Sciatic nerve (tissue), 2 donors: ENCODE data around the gene FOXK1. TPM values are rescaled to one million over a fixed set of nuclear protein-coding genes. Genes with fewer than 3 reads are reported as not detected.
"Not testable (repeated sequence)": the region's sequence is repeated elsewhere in the genome, so short reads cannot be mapped to it uniquely, and the experiment has no call there.

Experiments
- ATAC-seq: fragments of 200-7000 bp; cut with Tn5 transposase; one replicate; pipeline ENCODE4 v1.9.1; 2020; ENCODE audit warnings: mild to moderate bottlenecking, moderate library complexity
- DNase-seq: peaks from one replicate; pipeline ENCODE4 v3.0.0-alpha.2; 2020; ENCODE audit warnings: low spot score
- intact Hi-C: fragments of 100-400 bp; cut with DNase I; formaldehyde crosslinking; loops from one replicate; pipeline ENCODE4 v1.14.2; 2022
- total RNA-seq: library from RNA; stranded (reverse); fragmentation: NEBNext Ultra II Directional; extraction: Animal tissue kit (Norgen Biotek cat#: 25700); gene quantifications from one replicate; pipeline ENCODE4 v1.2.1, GENCODE V29; 2021
- donor health status: DM: no; HTN: no; CAD: no.
- donor health status: DM: no; HTN: no; CAD: no.

FOXK1 gene
- total RNA-seq, 1 donor from 2014 or later, result 37.7 TPM

GRCh38 chr7:4690953-4691856 lies 9.1 kb downstream of the FOXK1 start:
- no peak for DNase-seq
- intact Hi-C loops, result no loop called here
- ATAC-seq, result no peak

GRCh38 chr7:4692055-4692454 lies 10.0 kb downstream of the FOXK1 start:
- intact Hi-C loops, result no loop called here
- ATAC-seq (peak; percentile 57), DNase-seq (no peak)

- DNase-seq, ATAC-seq, intact Hi-C loops: not testable (repeated sequence)
These were observed 10.5 kb downstream of the FOXK1 start for GRCh38 chr7:4692622-4693021.

- no peak for DNase-seq
- no peak for ATAC-seq
- intact Hi-C loops, result no loop called here
These were observed 11.1 kb downstream of the FOXK1 start for GRCh38 chr7:4693152-4693551.

- ATAC-seq (no peak), DNase-seq (no peak)
- intact Hi-C loops, result no loop called here
These were observed 11.7 kb downstream of the FOXK1 start for GRCh38 chr7:4693749-4694148.

GRCh38 chr7:4694305-4694704 lies 12.2 kb downstream of the FOXK1 start:
- ATAC-seq, result no peak
- intact Hi-C loops, result no loop called here

GRCh38 chr7:4698707-4699275 lies 16.7 kb downstream of the FOXK1 start:
- DNase-seq (no peak), ATAC-seq (no peak)
- intact Hi-C loops, result no loop called here

More at GRCh38 chr7:4694305-4694704, 12.2 kb downstream of the FOXK1 start:
- DNase-seq, result no peak

- no peak for DNase-seq
- intact Hi-C loops, result no loop called here
- no peak for ATAC-seq
These were observed 17.7 kb downstream of the FOXK1 start for GRCh38 chr7:4699841-4700240.

GRCh38 chr7:4700577-4701235 lies 18.6 kb downstream of the FOXK1 start:
- no peak for ATAC-seq
- intact Hi-C loops, result no loop called here
- no peak for DNase-seq

GRCh38 chr7:4702961-4703512 lies 20.9 kb downstream of the FOXK1 start:
- DNase-seq (no peak), ATAC-seq (peak; percentile 23)
- intact Hi-C loops, result no loop called here

- ATAC-seq (no peak), DNase-seq (no peak)
- intact Hi-C loops, result no loop called here
These were observed 21.4 kb downstream of the FOXK1 start for GRCh38 chr7:4703532-4703931.

GRCh38 chr7:4706384-4707216 lies 24.5 kb downstream of the FOXK1 start:
- ATAC-seq (no peak), DNase-seq (no peak)
- intact Hi-C loops, result no loop called here

- DNase-seq (no peak), ATAC-seq (peak; percentile 4)
- intact Hi-C loops, result no loop called here
These were observed 25.2 kb downstream of the FOXK1 start for GRCh38 chr7:4707217-4707741.

GRCh38 chr7:4707980-4708411 lies 25.9 kb downstream of the FOXK1 start:
- no peak for DNase-seq
- intact Hi-C loops, result no loop called here
- ATAC-seq, result no peak

GRCh38 chr7:4709187-4709586 lies 27.1 kb downstream of the FOXK1 start:
- intact Hi-C loops, result no loop called here
- ATAC-seq, result no peak

GRCh38 chr7:4711093-4711492 lies 29.0 kb downstream of the FOXK1 start:
- no peak for ATAC-seq
- intact Hi-C loops, result no loop called here

More at GRCh38 chr7:4709187-4709586, 27.1 kb downstream of the FOXK1 start:
- no peak for DNase-seq

GRCh38 chr7:4711634-4712033 lies 29.5 kb downstream of the FOXK1 start:
- ATAC-seq (no peak), DNase-seq (no peak)
- intact Hi-C loops, result no loop called here

More at GRCh38 chr7:4711093-4711492, 29.0 kb downstream of the FOXK1 start:
- DNase-seq, result no peak
